Mesendoderm (in vitro differentiated cells): Measurements from ENCODE around the gene ZCCHC9.

Experiments used
- DNase-seq: peaks from one replicate; pipeline ENCODE4 v3.0.0; 2013
- H2AK5ac ChIP-seq: 2 replicates; pipeline ENCODE4 v1.6.1; 2013; ENCODE audit warnings: low read length, inconsistent platforms
- H2BK120ac ChIP-seq: 2 replicates; pipeline ENCODE4 v1.6.1; 2013; ENCODE audit warnings: low read depth, mild to moderate bottlenecking, low read length, moderate library complexity, mixed read lengths
- H2BK15ac ChIP-seq: replicated peaks from 2 replicates; pipeline ENCODE4 v1.6.1; 2013; ENCODE audit warnings: low read depth, mild to moderate bottlenecking, moderate library complexity
- H2BK5ac ChIP-seq: 2 replicates; pipeline ENCODE4 v1.6.1; 2013; ENCODE audit warnings: low read length, inconsistent platforms
- H3K18ac ChIP-seq: 2 replicates; pipeline ENCODE4 v1.6.1; 2013; ENCODE audit warnings: mild to moderate bottlenecking, low read length, mixed read lengths
- H3K23ac ChIP-seq: one replicate; pipeline ENCODE4 v1.6.1; 2013; ENCODE audit warnings: low read length
- H3K27ac ChIP-seq: 2 replicates; pipeline ENCODE4 v1.5.1; 2013; ENCODE audit warnings: low read depth, mild to moderate bottlenecking, inconsistent platforms, low read length, moderate library complexity
- H3K27me3 ChIP-seq: 2 replicates; pipeline ENCODE4 v1.6.1; 2013; ENCODE audit warnings: low read length, control low read depth, mild to moderate bottlenecking, inconsistent platforms; ENCODE audit not compliant: insufficient read depth, poor library complexity
- H3K36me3 ChIP-seq: 2 replicates; pipeline ENCODE4 v1.6.1; 2013; ENCODE audit warnings: low read length, inconsistent platforms; ENCODE audit not compliant: control insufficient read depth, insufficient read depth
- H3K4ac ChIP-seq: one replicate; pipeline ENCODE4 v1.6.1; 2013; ENCODE audit warnings: low read depth, mild to moderate bottlenecking, low read length, moderate library complexity
- H3K4me1 ChIP-seq: 2 replicates; pipeline ENCODE4 v1.6.1; 2013; ENCODE audit warnings: low read depth, low read length, inconsistent platforms; ENCODE audit not compliant: control insufficient read depth
- H3K4me2 ChIP-seq: 2 replicates; pipeline ENCODE4 v1.6.1; 2013; ENCODE audit warnings: low read length
- H3K4me3 ChIP-seq: 2 replicates; pipeline ENCODE4 v1.5.1; 2013; ENCODE audit warnings: mild to moderate bottlenecking, low read length
- H3K56ac ChIP-seq: one replicate; pipeline ENCODE4 v1.6.1; 2013; ENCODE audit warnings: low read length
- H3K79me1 ChIP-seq: 2 replicates; pipeline ENCODE4 v1.6.1; 2013; ENCODE audit warnings: low read length, inconsistent platforms
- H3K79me2 ChIP-seq: 2 replicates; pipeline ENCODE4 v1.6.1; 2013; ENCODE audit warnings: mild to moderate bottlenecking, low read length; ENCODE audit not compliant: control insufficient read depth, insufficient read depth
- H3K9ac ChIP-seq: 2 replicates; pipeline ENCODE4 v1.6.1; 2013; ENCODE audit warnings: low read length, inconsistent platforms
- H4K5ac ChIP-seq: one replicate; pipeline ENCODE4 v1.6.1; 2013; ENCODE audit warnings: low read length
- H4K8ac ChIP-seq: one replicate; pipeline ENCODE4 v1.6.1; 2013; ENCODE audit warnings: low read depth, mild to moderate bottlenecking, control low read depth, low read length, moderate library complexity
- WGBS: extraction: QIAGEN DNeasy Blood & Tissue Kit; methylation state at CpG from one replicate; pipeline ENCODE4 v1.1.7; 2013; ENCODE audit warnings: low lambda C conversion rate, missing lambda C conversion rate; ENCODE audit not compliant: insufficient coverage; ENCODE audit errors: extremely low coverage; 5-methylcytosine and 5-hydroxymethylcytosine counted together

The ZCCHC9 gene

DNA sequence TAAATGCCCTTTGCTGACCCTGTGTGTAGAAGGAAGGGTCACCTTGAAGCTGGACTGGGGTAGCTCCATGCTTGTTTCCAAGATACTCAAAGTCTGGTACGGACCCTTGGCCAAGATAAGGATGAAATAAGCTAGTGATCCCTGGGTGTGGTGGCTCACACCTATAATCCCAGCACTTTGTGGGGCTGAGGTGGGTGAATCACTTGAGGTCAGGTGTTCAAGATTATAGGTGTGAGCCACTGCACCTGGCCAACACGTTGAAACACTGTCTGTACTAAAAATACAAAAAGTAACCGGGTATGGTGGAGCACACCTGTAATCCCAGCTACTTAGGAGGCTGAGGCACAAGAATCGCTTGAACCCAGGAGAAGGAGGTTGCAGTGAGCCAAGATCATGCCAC, 59.3 kb downstream of the ZCCHC9 start:
- WGBS: no CpG with 5 or more reads among the region's 4 CpGs
- H3K36me3 ChIP-seq: no peaks in the 10 kb centered on the region
- peaks cover 4% of the 10 kb centered on the region for H3K4me1 ChIP-seq

DNA sequence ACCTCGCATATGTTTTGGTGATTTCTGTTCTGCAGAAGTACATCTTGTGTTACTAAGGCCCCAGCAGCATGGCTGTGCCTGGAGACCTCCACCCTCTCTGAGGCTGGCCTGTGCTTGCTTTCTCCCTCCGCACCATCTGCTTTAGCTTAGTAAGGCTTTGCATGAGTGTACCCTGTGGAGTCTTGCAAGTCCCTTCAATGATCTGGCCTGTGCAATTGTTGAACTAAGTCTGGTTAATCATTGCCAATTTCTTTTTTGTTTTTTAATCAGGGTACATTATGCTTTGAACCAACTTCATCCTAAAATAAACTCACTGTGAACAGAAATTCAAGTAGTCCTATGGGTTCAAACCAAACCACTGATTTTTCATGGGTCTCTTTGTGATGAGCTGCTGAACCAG, 60.2 kb downstream of the ZCCHC9 start:
- Histone ChIP-seq H3K23ac (no peak overlapping the region), H3K9ac (no peak overlapping the region), H3K27me3 (no peaks in the 10 kb centered on the region), H3K4me3 (no peak overlapping the region), H3K4me1 (peaks cover 4% of the 10 kb centered on the region), H3K79me2 (no peaks in the 10 kb centered on the region), H2BK5ac (no peak overlapping the region), H3K56ac (no peak overlapping the region), H4K8ac (no peak overlapping the region), H3K27ac (no peak overlapping the region), H2BK15ac (no peak overlapping the region), H4K5ac (no peak overlapping the region), H2BK120ac (no peak overlapping the region), H3K18ac (no peak overlapping the region), H2AK5ac (no peak overlapping the region), H3K79me1 (no peaks in the 10 kb centered on the region), H3K36me3 (no peaks in the 10 kb centered on the region), H3K4me2 (no peak overlapping the region), H3K4ac (no peak overlapping the region)
- DNase-seq: no peak
- WGBS: no CpG with 5 or more reads among the region's 2 CpGs

More for the DNA sequence above, 59.3 kb downstream of the ZCCHC9 start:
- H3K56ac ChIP-seq: no peak overlapping the region
- H2AK5ac ChIP-seq: no peak overlapping the region
- no peaks in the 10 kb centered on the region for H3K79me2 ChIP-seq
- H2BK15ac ChIP-seq: no peak overlapping the region
- H3K27ac ChIP-seq: no peak overlapping the region
- no peak overlapping the region for H3K4me3 ChIP-seq
- H3K4me2 ChIP-seq: no peak overlapping the region
- H3K23ac ChIP-seq: no peak overlapping the region
- no peak overlapping the region for H3K4ac ChIP-seq
- H3K9ac ChIP-seq: no peak overlapping the region
- DNase-seq: no peak
- H2BK120ac ChIP-seq: no peak overlapping the region
- H4K5ac ChIP-seq: no peak overlapping the region
- no peak overlapping the region for H4K8ac ChIP-seq
- no peaks in the 10 kb centered on the region for H3K27me3 ChIP-seq
- H3K79me1 ChIP-seq: no peaks in the 10 kb centered on the region
- H2BK5ac ChIP-seq: no peak overlapping the region
- H3K18ac ChIP-seq: no peak overlapping the region
